H1 (cell line): ENCODE results near the gene TANC1. TPM values are rescaled to one million over a fixed set of nuclear protein-coding genes. Genes with fewer than 3 reads are reported as not detected.

Experiments
- CBX8 ChIP-seq: fragments of 300-800, 300-1000 bp; sonication (generic); IDR thresholded peaks from 2 replicates; pipeline ENCODE4 v1.7.1; 2016; ENCODE audit warnings: low read depth, low read length, borderline replicate concordance
- RAD21 ChIP-seq, 2 experiments: IDR thresholded peaks in 1 of 2; conservative IDR thresholded peaks in 1 of 2; 2 replicates each; pipeline ENCODE4 v1.6.1; 2011; ENCODE audit warnings: low read depth in 2 of 2, low read length in 2 of 2, improper control_type of control experiment in 1 of 2, inconsistent platforms in 1 of 2, mild to moderate bottlenecking in 1 of 2, moderate library complexity in 1 of 2
- polyA plus RNA-seq, 7 experiments: library from polyadenylated mRNA; depleted of rRNA in 3 of 7; stranded (reverse) in 5 of 7; unstranded in 2 of 7; fragments of >200 nt in 5 of 7; fragments of 200-250 nt in 2 of 7; gene quantifications; 1 replicate in 5 of 7; 2 replicates in 1 of 7; 4 replicates in 1 of 7; pipeline versions ENCODE4 v1.2.1 to v1.2.3, GENCODE V29; 2011 to 2013; ENCODE audit warnings: missing spikeins in 2 of 7, mixed read lengths in 2 of 7
- total RNA-seq: library from RNA; stranded (reverse); fragmentation: NEBNext Ultra II Directional; extraction: Animal tissue kit (Norgen Biotek cat#: 25700); gene quantifications from 2 replicates; pipeline ENCODE4 v1.2.1, GENCODE V29; 2021

TANC1 gene
- total and polyA plus RNA-seq, 2 of the 8 experiments (the other 6 are each of a cell fraction or from before 2014, with no cell fraction given): 4.1 to 7.6 TPM

DNA sequence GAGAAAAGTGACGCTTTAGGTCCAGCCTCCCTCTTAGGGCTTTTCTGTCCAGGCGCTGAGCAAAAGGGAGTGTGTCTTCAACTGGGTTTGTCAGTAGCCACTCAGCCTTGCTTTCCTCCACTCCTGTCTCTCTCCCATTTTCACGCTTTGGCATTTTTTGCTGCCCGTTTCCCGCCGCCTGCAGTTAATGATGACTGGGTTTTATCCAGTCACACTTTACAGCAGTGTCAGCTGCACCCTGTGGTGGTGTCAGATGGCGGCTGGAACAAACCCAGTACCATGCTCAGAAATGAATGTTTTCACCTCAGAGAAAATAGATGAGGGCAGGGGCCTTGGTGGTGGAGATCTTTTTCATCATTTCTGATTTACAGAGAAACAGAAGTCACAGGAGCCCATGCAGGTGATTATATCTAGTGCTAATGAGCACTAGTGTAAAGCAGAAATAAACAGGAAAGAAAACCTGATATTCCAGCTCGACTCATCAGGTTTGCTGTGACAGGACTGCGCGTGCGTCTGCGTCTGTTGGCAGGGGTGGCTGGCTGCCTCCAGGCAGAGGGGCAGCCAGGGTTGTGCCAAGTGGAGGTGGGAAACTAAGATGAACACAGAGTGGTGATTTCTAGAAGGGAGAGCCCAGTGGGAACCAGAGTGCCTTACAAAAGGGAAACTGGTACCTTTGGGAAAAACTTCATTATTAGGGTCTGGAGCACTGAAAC, 139.9 kb downstream of the TANC1 start (continued):
- TF ChIP-seq RAD21 (IDR thresholded peaks at IDR 0.05 in 1 of 2, conservative IDR thresholded peaks at IDR 0.05 in 1 of 2; ENCODE audit: low read depth in 2 of 2, low read length in 2 of 2): no peak
- TF ChIP-seq CBX8: no peak
